MCF 10A (cell line): ENCODE results near the gene SPTBN5. TPM values are rescaled to one million over a fixed set of nuclear protein-coding genes. Genes with fewer than 3 reads are reported as not detected.
A peak's percentile ranks its signal among the peaks of the same experiment; 100 is the strongest.

Experiments used
- BruUV-seq: library from RNA; stranded (reverse); fragments of 400-500 nt; replicated peaks from 2 replicates; lab custom pipeline; 2021; lab: Mats Ljungman, UMichigan
- CTCF ChIA-PET: fragments of 300-600 bp; sonication (Branson Sonifier 250); formaldehyde crosslinking; extraction: SDS; loops from one replicate; lab custom pipeline; 2021; ENCODE audit warnings: antibody characterized with exemption, inconsistent platforms; lab: Yijun Ruan, JAX
- POLR2A ChIA-PET: fragments of 300-600, 350-650 bp; sonication (Branson Sonifier 250); formaldehyde crosslinking; extraction: SDS; loops from one replicate; lab custom pipeline; 2020; ENCODE audit warnings: antibody characterized with exemption, inconsistent platforms; lab: Yijun Ruan, JAX
- DNase-seq: peaks from one replicate; pipeline ENCODE4 v3.0.0-alpha.2; 2018; ENCODE audit not compliant: unreplicated experiment
- H3K27ac Mint-ChIP-seq: one replicate; pipeline ENCODE4 v1.8.0; 2022; ENCODE audit warnings: mild to moderate bottlenecking, low read depth, mixed read lengths; ENCODE audit not compliant: unreplicated experiment
- H3K27me3 Mint-ChIP-seq: one replicate; pipeline ENCODE4 v1.8.0; 2022; ENCODE audit warnings: mixed read lengths; ENCODE audit not compliant: insufficient read depth, unreplicated experiment
- H3K36me3 Mint-ChIP-seq: one replicate; pipeline ENCODE4 v1.8.0; 2022; ENCODE audit warnings: mild to moderate bottlenecking, moderate library complexity, mixed read lengths; ENCODE audit not compliant: insufficient read depth, unreplicated experiment
- H3K4me1 Mint-ChIP-seq: one replicate; pipeline ENCODE4 v1.8.0; 2022; ENCODE audit warnings: mixed read lengths; ENCODE audit not compliant: insufficient read depth, unreplicated experiment
- H3K4me3 Mint-ChIP-seq: one replicate; pipeline ENCODE4 v1.8.0; 2022; ENCODE audit warnings: mild to moderate bottlenecking, moderate library complexity, mixed read lengths; ENCODE audit not compliant: unreplicated experiment
- H3K9me3 Mint-ChIP-seq: one replicate; pipeline ENCODE4 v1.8.0; 2022; ENCODE audit warnings: mixed read lengths; ENCODE audit not compliant: unreplicated experiment
- CTCF ChIP-seq: fragments of 200-600 bp; IDR thresholded peaks from one replicate; pipeline ENCODE4 v1.8.0; 2022; ENCODE audit warnings: antibody characterized with exemption, mild to moderate bottlenecking; ENCODE audit not compliant: unreplicated experiment
- intact Hi-C: fragments of 100-400 bp; cut with micrococcal nuclease; formaldehyde crosslinking; loops from 2 replicates; pipeline ENCODE4 v1.14.1; 2022
- total RNA-seq: library from RNA; stranded (reverse); gene quantifications from 2 replicates; pipeline ENCODE4 v1.2.3, GENCODE V29; 2022

The SPTBN5 gene
- total RNA-seq, 1 experiment from 2014 or later = 1.1 TPM

DNA sequence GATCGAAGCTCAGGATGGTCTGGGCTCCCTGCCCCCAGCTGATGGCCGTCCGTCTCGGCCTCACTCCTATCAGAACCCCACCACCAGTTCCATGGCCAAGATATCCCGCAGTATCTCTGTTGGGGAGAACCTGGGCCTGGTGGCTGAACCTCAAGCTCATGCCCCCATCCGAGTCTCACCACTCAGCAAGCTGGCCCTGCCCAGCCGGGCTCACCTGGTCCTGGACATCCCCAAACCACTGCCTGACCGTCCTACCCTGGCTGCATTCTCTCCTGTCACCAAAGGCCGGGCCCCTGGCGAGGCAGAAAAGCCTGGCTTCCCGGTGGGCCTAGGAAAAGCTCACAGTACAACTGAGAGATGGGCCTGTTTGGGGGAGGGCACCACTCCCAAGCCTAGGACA, 70.4 kb downstream of the SPTBN5 start:
- H3K27ac Mint-ChIP-seq = no peak overlapping the region
- CTCF ChIA-PET = interaction anchor here (0.5 to 5.8 kb wide), 3 partner anchors 12 to 125 kb away, joined by 3 to 41 read pairs (median 3); no protein-coding TSS in a partner anchor
- H3K4me1 Mint-ChIP-seq = no peaks in the 10 kb centered on the region
- H3K9me3 Mint-ChIP-seq = no peaks in the 10 kb centered on the region
- no TSS peak for BruUV-seq
- no peak overlapping the region for H3K4me3 Mint-ChIP-seq
- intact Hi-C loops = no loop called here
- no peak for TF ChIP-seq CTCF
- DNase-seq = no peak
- no peaks in the 10 kb centered on the region for H3K27me3 Mint-ChIP-seq
- POLR2A ChIA-PET = no interaction called here
- peaks cover 42% of the 10 kb centered on the region for H3K36me3 Mint-ChIP-seq

DNA sequence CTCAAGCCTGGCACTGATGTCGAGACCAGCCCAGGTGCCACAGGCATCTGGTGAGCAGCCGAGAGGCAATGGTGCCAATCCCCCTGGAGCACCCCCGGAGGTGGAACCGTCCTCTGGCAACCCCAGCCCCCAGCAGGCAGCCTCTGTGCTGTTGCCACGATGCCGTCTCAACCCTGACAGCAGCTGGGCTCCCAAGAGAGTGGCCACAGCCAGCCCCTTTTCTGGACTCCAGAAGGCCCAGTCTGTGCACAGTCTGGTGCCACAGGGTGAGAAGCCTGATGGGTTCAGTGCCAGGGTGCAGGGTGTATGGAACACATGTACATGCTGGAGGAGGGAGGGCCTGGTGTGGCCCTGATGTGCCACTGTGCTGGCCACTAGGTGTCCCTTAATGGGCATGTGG, 70.9 kb downstream of the SPTBN5 start:
- Mint-ChIP-seq H3K36me3 (peaks cover 44% of the 10 kb centered on the region), H3K9me3 (no peaks in the 10 kb centered on the region), H3K27me3 (no peaks in the 10 kb centered on the region), H3K4me3 (no peak overlapping the region), H3K27ac (no peak overlapping the region), H3K4me1 (no peaks in the 10 kb centered on the region)
- no peak for TF ChIP-seq CTCF
- ChIA-PET POLR2A (no interaction called here), CTCF (interaction anchor here (0.5 to 5.8 kb wide), 2 partner anchors 12 to 126 kb away, joined by 3 to 41 read pairs; no protein-coding TSS in a partner anchor)
- intact Hi-C loops = no loop called here
- no peak for DNase-seq
- no TSS peak for BruUV-seq

DNA sequence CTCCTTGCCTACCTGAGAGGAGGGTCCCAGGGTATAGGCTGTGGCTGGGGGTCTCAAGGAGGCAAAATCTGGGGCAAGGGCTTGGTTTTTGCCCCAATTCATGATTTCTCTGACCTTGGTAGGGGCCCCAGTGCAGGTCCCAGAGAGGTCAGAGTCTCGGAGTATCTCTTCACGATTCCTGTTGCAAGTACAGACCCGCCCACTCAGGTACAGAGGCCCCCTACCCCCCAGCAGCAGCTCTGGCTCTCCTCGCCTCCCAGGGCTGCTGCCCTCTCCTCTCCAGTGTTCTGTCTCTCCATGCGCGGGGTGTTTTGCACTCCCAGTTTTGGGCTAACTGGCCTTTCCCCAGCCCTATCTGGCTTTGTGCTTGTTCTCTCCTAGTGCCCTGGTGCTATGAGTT, 71.4 kb downstream of the SPTBN5 start:
- Mint-ChIP-seq H3K27me3 (no peaks in the 10 kb centered on the region), H3K9me3 (no peaks in the 10 kb centered on the region), H3K27ac (no peak overlapping the region), H3K36me3 (peaks cover 44% of the 10 kb centered on the region), H3K4me1 (no peaks in the 10 kb centered on the region), H3K4me3 (no peak overlapping the region)
- TF ChIP-seq CTCF = no peak
- ChIA-PET CTCF (interaction anchor here (5.8 kb wide), 1 partner anchor 11 kb away, joined by 41 read pairs; no protein-coding TSS in a partner anchor), POLR2A (interaction anchor here (1.1 kb wide), 1 partner anchor 10 kb away, joined by 4 read pairs; no protein-coding TSS in a partner anchor)
- intact Hi-C loops = no loop called here
- no peak for DNase-seq
- BruUV-seq = no TSS peak

- Mint-ChIP-seq H3K4me3 (no peak overlapping the region), H3K36me3 (peaks cover 45% of the 10 kb centered on the region), H3K27ac (peak overlapping the region; percentile 73), H3K4me1 (no peaks in the 10 kb centered on the region), H3K27me3 (no peaks in the 10 kb centered on the region), H3K9me3 (no peaks in the 10 kb centered on the region)
- no peak for DNase-seq
- BruUV-seq = no TSS peak
- POLR2A ChIA-PET = interaction anchor here (0.6 to 1.4 kb wide), 3 partner anchors 10 to 49 kb away, joined by 3 to 4 read pairs (median 3); no protein-coding TSS in a partner anchor
- intact Hi-C loops = no loop called here
- TF ChIP-seq CTCF = no peak
- CTCF ChIA-PET = interaction anchor here (1.2 to 5.8 kb wide), 3 partner anchors 11 to 49 kb away, joined by 3 to 41 read pairs (median 17); no protein-coding TSS in a partner anchor
Measured at GRCh38 chr15:41821831-41822230, 72.0 kb downstream of the SPTBN5 start.
